GM18870 (cell line): ENCODE measurements around the gene S1PR4.
"Not testable (repeated sequence)": the region's sequence is repeated elsewhere in the genome, so short reads cannot be mapped to it uniquely, and the experiment has no call there.

Experiments used
- ATAC-seq: cut with Tn5 transposase; IDR thresholded peaks from one replicate; pipeline ENCODE4 v1.9.1; 2021; ENCODE audit warnings: moderate library complexity; ENCODE audit not compliant: unreplicated experiment

Gene S1PR4

GRCh38 chr19:3210347-3211017 is 31.9 kb downstream of the S1PR4 start:
- no peak for ATAC-seq

- no peak for ATAC-seq
Observed at GRCh38 chr19:3211191-3211590, 32.6 kb downstream of the S1PR4 start.

- no peak for ATAC-seq
Observed at GRCh38 chr19:3213159-3213558, 34.6 kb downstream of the S1PR4 start.

DNA sequence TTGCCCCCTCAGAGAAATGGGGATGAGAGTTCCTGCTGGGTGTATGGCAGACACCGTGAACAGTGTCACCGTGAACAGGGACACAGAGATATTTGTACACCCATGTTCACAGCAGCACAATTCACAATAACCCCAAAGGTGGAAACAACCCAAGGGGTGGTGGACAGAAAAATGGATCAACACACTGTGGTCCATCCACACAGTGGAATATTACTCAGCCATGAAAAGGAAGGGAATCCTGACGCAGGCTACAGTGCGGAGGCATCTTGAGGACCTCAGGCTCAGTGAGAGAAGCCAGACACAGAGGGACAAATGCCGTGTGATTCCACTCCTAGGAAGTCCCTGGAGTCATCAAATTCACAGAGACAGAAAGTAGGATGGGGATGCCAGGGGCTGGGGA is 38.3 kb downstream of the S1PR4 start:
- ATAC-seq = no peak

GRCh38 chr19:3220576-3220975 is 42.0 kb downstream of the S1PR4 start:
- no peak for ATAC-seq

GRCh38 chr19:3221576-3221975 is 43.0 kb downstream of the S1PR4 start:
- ATAC-seq = not testable (repeated sequence)

DNA sequence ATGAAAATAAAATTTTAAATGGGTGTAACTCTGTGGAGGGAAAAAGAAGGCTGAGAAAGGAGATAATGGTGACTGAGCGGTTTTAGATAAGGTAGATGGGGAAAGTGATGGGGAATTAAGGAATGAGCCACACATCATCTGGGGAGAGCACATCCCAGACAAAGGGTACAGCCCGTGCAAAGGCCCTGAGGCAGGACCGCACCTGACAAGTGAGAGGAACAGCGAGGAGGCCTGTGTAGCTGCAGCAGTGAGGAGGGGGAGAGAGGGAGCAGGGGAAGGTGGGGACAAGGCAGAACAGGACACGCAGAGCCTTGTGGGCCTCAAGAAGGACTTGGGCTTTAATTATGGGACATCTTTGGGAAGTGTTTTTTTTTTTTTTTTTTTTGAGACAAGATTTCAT is 44.1 kb downstream of the S1PR4 start:
- ATAC-seq = no peak

DNA sequence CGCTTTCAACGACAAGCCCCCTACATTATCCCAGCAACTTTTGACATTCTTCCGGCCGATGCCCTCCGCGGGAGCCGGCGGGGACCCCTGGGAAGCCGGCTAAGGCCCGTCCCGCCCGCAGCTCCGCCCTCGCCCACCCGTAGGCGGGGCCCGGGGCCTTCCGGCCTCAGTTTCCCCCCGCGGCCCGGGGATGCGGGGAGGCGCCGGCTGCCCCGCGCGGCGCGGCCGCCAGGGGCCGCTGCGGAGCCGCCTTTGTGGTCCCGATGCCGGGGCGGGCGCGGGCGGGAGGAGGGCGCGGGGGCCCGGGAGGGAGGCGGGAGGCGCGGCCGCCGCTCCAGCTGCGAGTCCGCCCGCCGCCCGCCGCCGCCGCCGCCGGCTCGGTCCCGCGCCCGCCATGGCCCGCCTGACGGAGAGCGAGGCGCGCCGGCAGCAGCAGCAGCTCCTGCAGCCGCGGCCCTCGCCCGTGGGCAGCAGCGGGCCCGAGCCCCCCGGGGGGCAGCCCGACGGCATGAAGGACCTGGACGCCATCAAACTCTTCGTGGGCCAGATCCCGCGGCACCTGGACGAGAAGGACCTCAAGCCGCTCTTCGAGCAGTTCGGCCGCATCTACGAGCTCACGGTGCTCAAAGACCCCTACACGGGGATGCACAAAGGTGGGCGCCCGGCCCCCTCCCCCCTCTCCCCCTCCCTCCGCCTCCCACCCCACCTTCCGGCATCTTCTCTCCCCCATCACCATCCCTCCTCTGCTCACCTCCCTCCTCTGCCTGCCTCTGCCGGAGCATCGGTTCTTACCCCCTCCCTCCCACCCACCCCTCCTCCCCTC is 46.0 kb downstream of the S1PR4 start, which contains the start of gene CELF5:
TSS of gene CELF5 (plus strand) at position 316 of the 823 bp plus-strand sequence. CDS start at position 395, 79 bp downstream.
- ATAC-seq = no peak

DNA sequence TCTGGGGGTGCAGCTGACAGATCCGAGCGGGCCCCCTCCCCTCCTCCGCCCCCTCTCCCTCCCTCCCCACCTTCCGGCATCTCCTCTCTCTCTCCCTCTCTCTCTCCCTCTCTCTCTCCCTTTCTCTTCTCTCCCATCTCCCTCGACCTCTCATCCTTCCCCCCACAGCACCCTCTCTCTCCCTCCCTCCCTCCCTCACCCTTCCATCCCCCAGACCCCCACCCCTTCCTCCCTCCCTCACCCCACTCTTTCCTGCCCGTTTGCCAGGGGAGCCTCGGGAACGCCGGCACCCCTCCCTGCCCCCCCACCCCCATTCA is 46.6 kb downstream of the S1PR4 start:
- ATAC-seq = no peak

- ATAC-seq = no peak
Observed at GRCh38 chr19:3225677-3226093, 47.1 kb downstream of the S1PR4 start.

GRCh38 chr19:3227054-3227626 is 48.6 kb downstream of the S1PR4 start:
- no peak for ATAC-seq

DNA sequence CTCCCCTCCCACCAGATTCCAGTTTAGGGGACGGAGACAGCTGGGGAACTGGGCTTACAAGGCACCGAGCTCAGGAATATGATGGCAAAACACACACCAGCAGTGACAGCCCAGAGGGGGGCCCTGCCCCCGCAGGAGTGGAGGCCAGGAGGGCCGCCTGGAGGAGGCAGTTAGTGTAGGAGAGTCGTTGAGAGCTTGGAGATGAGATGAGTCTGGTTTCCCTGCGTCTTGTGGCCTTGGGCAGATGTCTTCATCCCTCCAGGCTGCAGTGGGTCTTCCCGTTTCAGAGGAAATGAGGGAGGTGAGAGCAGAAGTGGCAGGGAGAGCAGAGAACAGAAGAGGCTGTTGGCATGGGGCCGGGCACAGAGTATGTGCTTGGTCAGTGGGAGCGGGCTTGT is 50.8 kb downstream of the S1PR4 start:
- no peak for ATAC-seq
